ENCODE results near the gene IDUA.

- TF ChIP-seq CTCF (IDR thresholded peaks at IDR 0.05) (no peak), EZH2 (IDR thresholded peaks at IDR 0.05; ENCODE audit: borderline replicate concordance, insufficient read depth, low read depth, low read length, poor library complexity, severe bottlenecking) (no peak)
Measured at GRCh38 chr4:958696-959337, 28.0 kb upstream of the IDUA start.

Data from B cell (primary cell).